ENCODE measurements around the gene NRCAM.

NRCAM gene

DNA sequence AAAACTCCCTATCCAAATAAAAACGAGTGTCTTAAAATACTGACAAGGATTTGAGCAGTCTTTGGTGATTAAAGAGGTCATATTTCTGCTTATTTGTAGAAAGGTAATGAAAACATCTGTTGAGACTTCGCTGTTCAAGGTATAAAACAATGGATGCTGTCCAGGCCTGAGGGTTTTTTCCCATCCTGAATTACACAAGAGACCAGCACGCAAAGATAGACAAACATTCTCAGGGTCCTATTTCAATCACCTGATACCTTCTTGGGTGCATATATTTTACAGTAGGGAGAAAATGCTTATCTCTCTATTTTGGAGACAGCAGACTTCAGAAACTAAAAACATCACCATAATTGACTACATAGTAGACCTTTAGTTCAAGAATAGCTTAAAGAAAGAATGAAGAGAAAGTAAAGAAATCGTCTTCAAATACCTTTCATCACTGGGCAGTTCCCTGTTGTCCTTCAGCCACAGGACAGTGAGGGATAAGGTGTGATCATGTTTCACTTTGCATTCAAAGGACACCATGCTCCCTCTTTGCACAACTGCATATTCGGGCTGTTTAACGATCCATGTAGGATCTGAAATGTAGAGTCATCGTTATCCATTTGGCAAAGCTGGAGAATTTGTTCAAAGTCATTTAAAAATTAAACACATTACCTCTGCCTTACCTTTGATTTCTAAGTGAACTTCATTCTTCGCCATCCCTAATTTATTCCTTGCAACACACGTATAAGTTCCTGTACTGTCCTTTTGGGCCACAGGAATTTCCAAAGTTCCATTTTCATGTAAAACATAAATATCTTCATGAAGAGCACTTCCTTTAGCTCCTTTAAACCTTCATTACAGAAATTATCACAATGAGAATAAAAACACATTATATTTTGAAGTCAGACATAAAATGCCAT lies 262.4 kb downstream of the NRCAM start:
- no peak for DNase-seq

DNA sequence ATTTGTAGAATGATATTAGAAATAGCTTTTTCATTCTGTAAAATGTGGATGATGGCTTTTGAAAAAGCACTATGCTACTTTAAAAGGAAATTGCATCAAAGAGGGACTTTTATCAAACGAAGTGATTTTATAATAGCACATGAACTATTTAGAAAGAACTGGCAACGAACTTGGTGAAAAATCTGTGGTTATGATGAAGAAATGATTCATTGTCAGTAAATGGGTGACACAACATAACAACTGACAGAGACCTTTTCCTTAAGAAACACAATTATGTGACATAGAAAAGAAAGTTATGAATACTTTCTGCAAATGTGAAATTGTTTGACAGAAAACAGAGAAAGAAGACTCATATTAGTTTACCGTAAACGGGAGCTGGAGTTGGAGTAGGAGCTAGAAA lies 265.3 kb downstream of the NRCAM start:
- no peak for DNase-seq

DNA sequence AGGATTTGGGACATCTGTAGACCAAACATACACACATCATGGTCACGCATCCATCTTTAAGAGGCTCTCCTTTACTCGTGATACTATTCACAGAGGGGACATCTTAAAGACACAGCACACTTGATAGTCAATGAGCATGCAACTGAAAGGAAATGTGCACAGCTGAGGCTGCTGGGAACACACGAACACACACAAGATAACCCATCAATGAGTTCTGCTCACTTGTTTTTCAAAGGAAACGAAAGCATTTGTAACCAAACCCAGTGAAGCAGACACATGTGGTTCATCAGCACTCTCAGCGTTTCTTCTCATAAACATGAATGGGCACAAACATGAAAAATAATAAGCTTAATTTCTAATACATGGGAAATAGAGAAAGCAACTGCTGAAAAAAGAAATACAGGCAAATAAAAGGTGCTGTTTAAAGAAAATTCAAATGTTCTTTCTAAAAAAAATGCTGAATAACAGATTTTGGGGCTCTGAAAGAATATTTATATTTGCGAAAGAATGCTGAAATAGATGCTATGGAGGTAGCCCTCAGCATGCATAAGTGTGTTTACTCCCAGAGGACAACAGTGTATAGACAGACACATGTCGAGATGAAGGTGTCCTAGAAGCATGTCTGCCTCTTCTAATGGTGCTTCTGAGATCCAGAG lies 266.4 kb downstream of the NRCAM start:
- DNase-seq = no peak

DNA sequence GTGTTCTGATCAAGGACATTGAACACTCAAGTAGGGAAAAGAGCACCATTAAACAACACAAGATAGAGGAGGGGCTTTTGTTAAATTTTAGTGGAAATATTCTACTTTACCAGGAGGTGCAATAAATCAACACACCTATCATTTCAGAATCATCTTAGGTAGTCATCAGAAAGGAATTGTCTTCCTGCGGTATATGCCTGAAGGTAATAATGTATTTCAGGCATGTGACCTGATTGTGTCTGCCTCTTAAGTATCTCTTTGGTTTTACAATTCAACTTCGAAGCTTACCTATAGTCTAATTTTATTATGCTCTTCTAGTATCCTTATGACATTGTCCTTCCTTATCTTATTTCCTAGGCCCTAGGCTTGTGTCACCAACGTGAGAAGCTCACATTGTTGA lies 267.5 kb downstream of the NRCAM start:
- DNase-seq = no peak

DNA sequence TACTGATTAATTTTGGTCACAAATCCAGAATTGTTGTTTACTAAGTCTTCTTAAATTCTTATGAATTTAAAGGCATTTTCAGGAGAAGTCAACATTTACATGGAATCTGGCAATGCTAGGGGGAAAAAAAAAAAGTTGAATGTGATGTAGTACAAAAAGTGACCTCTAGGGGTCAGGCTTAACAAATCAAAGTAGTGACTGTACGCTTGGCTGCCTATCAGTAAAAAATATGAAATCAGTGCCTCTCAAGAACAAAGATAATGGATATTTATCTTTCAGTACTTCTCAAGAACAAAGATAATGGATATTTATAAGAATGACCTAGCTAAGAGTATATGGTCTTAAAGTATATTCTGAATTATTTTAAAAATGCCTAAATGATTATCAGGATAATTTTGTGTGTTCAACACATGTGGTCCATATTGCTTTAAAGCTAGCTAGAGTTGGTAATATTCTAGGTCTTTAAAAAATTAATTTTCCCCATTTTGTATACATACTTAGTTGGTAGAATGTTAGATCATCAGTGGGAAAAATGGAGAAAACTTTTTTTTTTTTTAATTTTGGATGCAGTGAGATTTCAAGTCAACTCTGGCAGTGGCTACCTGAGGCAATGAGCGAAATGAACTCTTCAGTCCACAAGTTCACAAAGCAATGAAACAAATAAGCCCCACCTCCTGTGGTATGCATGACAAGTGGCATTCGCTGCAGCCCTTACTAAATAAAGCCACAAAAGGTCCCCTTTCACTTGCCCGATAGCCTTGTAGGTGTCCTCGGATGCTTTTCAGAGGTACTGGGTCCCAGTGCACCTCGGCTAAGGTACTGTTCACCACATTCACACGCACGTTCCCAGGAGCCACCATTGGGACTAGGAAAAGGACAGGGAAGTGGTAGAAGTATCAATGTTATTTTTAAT lies 274.9 kb downstream of the NRCAM start:
- no peak for DNase-seq

DNA sequence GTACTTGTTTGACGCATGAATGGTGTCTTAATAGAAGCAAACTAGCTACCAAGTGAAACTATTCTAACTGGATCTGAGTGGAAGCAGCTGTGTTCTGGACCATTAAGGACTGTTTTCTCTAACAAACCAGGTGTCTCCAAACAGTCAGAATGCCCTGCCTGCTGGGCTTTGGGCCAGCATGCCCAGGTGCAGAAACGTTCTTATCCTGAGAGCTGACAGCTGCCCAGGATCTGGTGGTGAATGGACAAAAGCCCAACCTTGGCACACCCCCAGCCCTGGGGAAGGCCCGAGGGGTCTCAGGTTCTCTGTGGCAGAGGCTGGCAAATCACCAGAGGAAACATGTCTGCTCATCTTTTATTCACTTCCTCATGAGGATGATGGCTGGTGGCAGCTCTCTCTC lies 277.8 kb downstream of the NRCAM start:
- no peak for DNase-seq

DNA sequence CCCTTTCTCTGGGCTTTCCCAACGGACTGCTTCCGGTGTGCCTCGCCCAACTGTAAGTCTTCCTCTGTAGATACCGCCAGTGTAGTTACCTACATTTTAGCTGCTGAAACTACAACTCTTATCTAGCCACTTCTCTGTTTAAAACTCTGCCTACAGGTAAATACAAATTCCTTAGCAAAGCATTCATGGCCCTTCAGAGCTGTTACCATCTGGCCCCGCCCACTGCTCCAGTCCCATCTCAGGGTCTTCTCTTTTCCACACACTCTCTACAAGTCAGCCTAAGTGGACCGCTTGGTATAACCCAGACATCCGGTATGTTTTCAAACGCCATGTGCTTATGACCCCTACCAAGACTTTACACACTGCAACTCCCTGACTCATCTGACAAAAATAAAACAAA lies 285.1 kb downstream of the NRCAM start:
- DNase-seq = no peak

DNA sequence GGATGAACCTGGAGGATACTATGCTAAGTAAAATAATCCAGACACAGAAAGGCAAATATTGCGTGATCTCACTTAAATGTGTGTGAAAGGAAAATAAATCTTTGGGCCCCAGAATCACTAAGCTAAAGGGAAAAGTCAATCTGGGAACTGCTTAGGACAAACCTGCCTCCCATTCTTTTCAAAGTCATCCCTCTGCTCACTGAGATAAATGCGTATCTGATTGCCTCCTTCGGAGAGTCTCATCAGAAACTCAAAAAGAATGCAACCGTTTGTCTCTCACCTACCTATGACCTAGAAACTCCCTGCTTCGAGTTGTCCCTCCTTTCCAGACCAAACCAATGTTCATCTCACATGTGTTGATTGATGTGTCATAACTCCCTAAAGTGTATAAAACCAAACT lies 286.0 kb downstream of the NRCAM start:
- DNase-seq = no peak

DNA sequence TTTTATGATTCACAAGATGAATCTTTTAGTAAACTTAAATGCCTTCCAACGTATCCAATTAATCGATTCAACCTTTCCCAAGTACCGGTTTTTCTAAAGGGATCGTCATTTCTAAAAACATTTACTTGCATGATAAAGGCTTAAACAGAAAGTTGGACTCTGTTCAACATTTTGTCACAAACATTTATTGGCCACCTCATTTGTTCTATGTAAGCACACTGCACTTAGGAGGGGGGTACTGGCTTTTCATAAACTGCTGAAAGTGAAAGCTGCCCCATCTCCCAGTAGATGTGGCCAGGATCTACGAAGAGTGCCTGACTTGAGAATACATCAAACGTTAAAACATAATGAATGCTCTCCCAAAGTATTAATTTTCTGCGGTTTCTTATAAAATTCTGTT lies 288.8 kb downstream of the NRCAM start:
- no peak for DNase-seq

DNA sequence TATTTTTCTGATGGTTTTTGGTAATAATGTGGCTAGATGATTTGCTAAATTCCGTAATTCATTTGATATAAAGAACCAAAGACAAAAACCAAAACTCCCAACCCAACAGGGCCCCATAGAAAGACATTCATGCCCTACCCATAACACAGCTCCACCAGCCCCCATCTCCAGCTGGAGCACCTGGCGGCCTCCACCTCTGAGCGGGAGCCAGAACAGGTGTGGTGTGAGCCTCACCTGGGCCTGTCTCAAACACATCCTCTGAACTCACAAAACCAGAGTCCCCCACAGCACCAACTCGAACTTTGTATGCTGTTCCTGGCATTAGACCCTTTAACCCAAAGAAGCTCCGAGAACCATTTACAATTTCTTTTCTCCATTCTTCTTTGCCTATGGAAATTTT lies 289.5 kb downstream of the NRCAM start:
- DNase-seq = no peak

DNA sequence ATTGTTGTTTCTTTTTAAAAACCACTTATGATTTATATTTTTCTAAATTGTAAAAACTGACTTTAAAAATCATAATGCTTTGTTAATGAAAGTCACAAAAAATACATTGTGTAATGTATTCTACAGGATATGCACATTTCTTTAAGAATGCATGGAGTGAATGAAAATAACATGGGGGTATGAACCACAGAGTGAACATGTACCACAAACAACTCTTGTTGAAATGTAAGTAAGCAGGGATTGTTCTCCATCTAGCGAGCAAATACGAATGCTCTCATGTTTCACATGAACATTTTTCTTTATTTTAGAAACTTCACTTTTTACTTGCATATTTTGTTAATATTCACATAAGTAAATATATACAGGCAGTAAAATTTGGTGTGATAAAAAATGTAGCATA lies 290.5 kb downstream of the NRCAM start:
- DNase-seq = no peak

DNA sequence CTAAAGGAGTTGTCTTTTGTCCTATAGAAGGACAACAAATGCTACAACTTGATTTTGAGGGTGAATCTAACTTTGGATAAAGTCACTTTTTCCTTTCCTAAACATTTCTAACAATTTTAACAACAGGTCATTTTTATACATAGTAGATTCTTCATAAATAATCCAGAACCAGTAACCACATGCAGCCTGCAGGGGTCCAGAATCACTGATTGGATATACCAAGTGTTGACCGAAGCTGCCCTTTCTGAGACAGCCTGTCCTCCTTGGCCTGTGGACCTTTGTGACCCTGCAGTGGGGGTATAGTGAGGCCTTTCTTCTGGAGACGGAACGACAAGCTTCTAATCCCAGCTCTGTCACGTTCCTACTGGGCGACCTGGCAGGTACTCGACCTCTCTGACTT lies 291.3 kb downstream of the NRCAM start:
- DNase-seq = no peak

DNA sequence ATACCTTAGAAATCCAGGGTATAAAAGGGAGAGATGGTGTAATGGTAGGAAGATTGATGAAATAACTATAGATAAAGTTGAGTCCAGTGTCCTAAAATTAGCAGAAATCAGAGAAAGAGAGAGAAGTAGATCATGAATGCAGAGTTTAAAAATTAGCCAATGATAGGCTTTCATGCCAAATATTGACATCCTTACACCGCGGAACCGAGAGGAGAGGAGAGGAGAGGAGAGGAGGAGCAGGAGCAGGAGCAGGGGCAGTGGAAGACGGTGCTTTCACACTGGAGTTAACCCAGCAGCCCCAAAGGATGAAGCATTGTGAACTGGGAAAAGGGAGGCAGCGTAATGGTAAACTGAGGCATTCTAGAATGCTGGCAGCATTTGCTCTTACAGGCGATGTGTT lies 291.9 kb downstream of the NRCAM start:
- no peak for DNase-seq

DNA sequence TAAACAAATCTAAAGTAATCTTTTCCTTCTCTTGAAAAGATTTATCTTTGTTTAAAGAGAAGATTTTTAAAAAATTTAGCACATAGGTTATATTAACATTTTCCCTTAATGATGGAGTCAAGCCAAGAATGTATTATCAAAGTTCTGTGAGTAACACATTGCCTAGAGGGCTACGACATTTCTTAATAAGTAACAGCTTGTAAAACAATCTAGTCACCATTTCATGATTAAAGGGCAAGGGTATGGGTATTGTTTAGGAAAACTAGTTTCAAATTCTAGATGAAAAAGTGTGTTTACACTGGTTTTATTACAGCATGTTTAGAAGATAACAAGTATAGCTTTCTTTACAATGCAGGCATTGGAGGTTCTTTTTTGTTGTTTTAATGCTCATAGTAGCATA lies 297.5 kb downstream of the NRCAM start:
- DNase-seq = no peak

DNA sequence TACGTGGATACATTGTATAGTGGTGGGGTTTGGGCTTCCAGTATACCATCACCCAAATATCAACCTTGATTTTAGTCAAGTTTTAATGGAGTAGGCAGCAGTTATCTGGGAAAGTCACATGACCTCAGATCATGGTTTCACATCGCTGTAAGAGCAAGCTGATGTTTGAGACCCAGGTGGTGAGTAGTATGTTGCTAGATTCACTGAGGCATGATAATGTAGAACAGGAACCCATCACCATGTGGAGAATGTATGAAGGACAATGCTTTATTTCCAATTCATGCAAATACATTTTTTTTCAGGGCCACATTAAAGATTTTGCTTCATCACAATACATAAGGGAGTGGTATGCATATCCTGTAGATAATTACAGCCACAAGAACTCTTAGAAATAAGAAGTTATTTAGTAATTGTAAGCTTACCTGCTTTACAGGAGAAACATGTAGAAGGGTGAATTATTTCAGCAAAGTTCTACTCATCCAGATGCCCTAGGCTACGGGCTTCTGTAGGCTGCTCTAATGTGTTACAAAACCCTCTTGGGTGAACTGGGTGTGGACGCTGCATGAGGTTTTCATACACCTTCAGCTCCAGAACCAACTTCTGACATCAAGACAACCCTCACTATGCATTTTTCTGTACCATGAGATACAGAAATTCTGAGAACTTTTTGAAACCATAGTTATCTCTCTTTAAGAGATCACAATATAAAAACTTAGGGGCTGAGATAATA lies 298.5 kb downstream of the NRCAM start:
- DNase-seq = no peak

DNA sequence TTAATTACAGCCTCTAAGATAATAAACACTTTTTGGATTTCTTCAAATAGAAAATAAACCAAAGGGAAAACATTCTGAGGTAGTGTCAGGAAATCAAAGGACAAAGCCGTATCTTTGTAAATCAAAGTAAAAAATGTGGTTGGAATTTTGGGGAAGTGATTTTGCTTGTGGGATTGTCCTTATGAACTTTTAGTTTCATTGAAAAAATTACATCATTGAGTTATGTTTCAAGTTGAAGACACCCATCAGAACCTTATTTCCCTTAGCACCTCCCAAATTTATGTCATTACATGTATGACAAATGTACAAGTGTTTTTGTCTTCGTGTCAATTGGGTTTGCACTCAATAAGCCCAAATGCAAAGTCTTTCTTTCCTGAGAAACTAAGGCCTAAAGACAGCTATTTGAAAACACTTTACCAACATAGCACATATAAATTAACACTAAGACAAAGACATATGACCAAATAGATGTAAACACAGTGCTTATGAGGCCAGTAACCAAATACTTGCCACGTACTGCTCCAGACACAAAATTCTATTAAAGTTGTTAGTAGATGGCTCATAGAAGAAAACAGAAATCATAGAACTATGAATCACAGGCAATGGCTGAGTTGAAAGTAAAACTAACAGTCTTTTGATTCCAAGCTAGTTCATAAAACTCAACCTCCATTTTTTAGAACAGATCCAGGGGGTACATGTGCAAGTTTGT lies 299.2 kb downstream of the NRCAM start:
- DNase-seq = no peak

DNA sequence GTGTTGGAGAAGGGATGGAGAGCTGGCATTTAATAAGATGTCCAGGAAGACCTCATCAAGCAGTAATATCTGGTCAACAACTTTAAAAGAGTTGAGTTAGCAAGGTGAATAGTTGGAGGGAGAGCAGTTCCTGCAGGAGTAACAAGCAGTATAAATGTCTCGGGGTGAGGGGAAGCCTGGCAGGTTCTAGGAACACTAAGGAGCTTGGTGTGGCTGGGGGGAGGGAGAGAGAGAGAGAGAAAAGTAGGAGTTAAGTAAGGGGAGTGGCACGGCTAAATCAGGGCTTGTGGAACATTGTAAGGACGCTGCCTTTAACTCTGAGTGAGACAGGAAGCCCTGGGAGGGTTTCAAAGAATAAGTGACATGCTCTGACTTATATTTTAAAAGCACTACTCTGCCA lies 304.0 kb downstream of the NRCAM start:
- DNase-seq = no peak

DNA sequence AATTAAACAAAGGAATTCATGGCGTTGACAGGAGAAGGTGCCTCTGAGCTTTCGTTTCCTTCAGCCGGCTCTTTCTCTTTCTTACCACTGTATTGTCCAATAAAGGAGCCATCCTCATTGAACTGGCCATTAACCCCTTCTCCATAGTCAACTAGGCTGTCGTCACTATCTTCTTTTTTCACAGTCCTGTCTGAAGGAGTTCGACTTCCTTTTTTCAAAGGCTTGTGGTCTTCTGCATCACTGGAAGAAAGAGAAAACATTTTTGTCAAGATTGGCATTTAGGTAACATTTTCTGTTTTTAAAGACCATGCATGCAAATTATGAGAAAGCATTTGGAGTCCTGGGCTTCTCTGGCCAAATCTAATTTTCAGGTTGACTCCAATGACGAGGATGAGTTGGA lies 306.3 kb downstream of the NRCAM start:
- DNase-seq = no peak

DNA sequence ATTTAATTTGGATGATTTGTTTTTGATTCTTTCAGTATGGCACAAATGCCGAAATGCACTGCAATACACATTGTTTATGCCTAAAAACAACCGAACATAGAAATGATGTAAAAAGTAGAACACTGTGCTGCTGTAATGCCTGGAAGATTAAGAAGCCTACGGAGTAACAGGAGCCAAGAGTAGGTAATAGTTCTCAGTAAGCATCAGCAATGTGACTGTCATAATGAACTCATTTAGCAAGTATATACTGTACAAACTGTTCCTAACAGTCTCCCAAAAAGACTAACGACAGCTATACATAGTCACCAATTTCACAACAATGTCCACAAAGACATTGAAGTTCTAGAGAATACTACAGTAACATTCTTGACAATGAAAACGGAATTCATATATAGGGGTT lies 307.1 kb downstream of the NRCAM start:
- no peak for DNase-seq

DNA sequence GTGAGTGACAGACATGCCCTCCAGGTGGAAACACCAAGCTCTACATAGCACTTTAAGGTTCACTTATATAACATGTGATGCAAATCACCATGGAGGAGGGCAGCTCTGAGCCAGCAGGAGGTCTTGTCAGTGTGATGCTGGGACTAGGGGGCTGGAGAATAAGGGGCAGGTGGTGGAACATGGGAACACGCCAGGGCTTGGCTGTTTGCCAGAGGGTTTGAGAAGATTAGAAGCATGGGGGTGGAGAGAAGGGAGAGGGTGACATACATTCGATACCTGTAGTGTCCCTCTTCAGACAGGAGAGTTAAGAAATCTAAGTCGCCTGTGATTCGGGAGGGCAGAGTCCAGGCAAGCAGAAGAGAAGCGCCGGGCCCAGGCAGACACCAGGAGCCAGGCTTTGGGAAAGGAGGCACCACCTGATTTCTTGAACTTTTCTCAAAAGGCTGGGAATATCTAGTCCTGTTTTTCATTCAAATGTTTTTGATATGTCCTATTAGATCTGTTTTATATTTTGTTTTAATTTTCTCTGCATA lies 309.1 kb downstream of the NRCAM start:
- DNase-seq = no peak

DNA sequence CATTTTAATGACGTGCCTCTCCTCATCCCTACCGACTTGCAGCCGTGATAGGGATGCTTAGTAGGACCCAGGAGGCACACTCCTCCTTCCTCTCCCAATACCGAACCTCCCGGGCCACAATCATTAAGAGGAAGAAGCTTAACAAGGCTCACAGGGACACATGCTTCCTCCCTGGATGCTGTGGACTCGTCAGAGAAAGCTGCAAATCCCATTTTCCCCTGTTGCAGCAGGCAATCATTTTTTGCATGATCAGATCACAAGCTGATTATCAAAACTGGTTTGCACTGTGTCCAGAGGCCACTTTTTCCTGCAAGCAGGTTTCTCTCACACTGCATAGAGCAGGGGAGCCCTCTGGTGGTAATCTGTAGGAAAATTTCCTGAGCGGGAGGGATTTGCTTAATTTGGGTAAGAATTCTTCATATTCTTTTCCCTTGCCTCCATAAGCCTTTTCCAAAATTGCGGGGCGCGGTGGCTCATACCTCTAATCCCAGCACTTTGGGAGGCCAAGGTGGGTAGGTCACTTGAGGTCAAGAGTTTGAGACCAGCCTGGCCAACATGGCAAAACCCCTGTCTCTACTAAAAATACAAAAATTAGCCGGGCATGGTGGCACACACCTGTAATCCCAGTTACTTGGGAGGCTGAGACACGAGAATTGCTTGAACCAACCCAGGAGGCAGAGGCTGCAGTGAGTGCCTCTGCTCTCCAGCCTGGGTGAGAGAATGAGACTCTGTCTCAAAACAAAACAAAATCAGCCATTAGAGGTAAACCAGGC lies 310.0 kb downstream of the NRCAM start:
- peak; percentile 60 for DNase-seq

Data from stimulated activated CD8-positive, alpha-beta memory T cell treated with anti-CD3 and anti-CD28 coated beads, Interleukin-4, amount 100 ng/mL, for 48 hours (primary cell).